NCI-H1105 treated with DMSO at 0.1 percent for 48 hours (cell line): Measurements from ENCODE around the gene PRKN.
"Not testable (repeated sequence)": the region's sequence is repeated elsewhere in the genome, so short reads cannot be mapped to it uniquely, and the experiment has no call there.

Experiments
- DNase-seq: peaks from one replicate; lab custom pipeline; 2025; lab: John Stamatoyannopoulos, UW

The PRKN gene

DNA sequence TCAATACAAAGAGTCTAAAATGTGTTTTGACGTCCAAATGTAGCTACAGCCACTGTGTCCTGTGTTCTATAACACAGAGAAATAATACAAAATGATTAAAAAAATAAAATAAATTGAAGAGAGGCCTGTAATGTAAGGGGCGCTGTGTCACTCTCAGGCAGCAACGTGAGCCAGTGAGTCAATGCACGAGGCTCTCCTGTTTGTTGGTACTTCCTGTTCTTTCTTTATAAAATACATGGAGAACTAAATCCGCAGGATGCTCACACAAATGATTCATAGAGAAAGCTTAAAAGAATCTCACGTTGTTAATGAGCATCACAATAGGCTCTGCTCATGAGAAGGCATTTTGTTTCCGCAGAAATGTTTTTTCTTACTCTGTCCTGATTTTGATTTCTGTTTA is 818.7 kb downstream of the PRKN start:
- DNase-seq, result no peak

DNA sequence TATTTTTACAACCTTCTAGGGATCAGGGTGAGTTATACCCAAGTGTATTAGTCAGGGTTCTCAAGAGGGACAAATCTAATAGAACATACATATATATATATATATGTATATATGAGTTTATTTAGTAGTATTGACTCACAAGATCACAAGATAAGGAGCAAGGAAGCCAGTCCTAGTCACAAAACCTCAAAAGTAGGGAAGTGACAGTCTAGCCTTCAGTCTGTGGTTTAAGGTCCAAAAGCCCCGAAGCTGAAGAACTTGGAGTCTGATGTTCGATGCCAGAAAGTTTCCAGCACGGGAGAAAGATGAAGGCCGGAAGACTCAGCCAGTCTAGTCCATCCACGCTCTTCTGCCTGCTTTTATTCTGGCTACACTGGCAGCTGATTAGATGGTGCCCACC is 821.0 kb downstream of the PRKN start:
- DNase-seq, result no peak

DNA sequence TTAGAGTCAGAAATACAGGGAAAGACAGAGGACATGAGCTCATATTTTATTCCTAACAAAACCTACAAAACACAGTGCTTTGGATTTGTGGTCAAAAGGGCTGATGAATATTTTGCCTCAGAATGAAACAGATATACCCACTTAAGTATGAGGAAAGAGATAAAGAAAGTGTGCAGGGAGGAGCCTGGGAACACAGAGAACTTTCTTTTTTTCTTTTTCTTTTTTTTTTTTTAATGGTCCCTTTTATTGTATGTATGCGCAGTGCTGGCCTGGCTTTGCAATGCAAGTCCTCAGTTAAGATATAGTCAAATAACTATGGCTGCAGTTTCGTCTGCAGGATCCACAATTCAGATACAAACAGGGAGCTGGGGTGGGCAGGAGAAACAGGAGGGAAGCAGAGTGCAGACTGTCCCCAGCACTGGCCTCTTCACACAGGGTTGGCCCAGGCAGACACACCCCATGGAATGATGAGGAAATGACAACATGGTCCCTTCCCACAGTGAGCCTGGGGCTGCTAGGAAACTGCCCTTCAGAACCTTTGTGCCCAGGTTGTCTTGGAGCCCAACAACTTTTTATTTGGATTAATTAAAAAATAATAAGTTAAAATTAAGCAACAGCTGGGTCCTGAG is 823.9 kb downstream of the PRKN start:
- DNase-seq, result no peak

DNA sequence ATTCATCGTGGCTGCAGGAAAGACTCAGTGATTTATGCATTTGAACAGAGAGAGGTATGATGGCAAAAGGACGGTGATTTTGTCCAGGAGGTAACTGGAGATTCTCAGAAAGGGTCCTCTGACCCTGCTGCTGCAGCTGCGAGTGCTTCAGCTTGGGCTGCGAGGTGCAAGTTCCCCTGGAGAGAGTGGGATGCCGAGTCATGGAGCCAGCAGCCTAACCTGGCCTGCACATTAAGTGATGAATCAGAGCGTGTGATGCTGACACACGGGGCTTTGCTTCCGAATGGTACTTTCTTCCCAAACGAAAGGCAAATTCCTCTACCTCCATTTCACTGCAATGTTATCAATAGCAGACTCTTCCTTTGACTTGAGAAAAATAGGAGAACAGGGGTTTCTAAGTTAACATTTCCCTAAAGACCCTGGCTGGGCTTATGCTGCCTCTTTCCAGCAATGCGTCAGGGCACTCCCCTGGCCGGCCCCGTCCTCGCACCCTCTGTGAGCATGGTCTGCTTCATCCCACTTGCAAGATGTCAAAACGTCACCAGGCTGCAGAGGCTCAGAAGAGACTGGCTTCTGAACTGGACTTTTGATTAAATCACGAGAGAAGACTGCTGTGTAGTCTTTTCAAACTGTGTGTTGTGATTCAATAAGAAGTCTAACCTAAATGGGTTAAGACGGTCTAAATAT is 825.7 kb downstream of the PRKN start:
- DNase-seq, result no peak

DNA sequence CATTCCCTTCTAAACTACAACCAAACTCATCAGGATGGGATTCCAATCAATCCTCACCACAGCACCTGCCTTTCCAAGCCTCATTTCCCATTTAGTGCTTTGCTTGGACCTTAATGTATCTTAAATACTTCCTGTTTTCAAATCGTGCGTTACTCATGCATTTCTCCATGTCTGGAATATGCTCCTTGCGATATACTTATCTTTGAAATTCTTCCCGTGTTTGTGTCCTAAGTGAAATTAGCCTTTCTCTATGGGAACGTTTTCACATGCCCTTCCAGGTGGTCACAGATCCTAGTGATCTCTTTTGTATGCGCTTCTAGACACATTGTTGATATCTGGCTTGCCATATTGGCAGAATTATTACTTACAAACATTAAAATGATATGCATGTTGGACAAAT is 833.1 kb downstream of the PRKN start:
- no peak for DNase-seq

DNA sequence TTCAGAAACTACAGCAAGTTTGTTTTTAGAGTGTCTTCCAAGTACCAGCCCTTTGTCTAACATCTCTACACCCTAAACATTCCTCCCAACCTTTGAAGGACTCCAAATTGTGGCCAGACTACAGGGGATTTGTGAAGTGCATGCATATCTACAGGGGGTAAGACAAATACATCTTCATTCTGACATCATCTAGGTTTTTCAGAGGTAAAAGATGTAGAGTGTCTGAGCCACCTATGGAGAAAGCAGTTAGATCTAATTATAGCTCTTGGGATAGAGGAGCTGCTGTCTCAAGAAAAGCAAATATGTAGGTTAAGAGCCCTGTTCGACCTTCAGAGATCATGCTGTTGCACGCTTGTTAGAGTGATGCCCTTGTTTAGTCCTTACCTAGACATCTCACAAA is 836.0 kb downstream of the PRKN start:
- no peak for DNase-seq

DNA sequence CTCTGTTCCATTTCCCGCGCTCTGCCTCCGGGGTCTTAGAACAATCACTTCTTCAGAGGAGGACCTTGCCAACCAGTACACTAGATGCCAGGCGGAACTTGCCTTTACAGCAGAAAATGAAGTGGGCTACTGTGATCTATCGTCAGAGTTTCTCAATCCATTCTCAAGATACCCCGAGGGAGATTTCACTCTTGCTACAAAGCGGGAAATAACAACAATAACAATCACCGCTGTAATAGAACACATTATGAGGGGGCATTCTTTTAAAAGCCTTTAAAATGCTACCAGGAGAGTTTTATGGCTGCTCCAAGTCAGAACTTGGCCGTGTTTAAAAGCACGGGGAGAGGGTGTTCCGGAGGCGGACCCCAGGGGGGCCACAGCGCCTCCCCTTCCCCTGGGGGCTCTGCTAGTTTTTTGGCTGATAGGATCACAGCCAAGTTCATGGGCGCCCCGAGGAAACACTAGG is 836.7 kb downstream of the PRKN start:
- no peak for DNase-seq

DNA sequence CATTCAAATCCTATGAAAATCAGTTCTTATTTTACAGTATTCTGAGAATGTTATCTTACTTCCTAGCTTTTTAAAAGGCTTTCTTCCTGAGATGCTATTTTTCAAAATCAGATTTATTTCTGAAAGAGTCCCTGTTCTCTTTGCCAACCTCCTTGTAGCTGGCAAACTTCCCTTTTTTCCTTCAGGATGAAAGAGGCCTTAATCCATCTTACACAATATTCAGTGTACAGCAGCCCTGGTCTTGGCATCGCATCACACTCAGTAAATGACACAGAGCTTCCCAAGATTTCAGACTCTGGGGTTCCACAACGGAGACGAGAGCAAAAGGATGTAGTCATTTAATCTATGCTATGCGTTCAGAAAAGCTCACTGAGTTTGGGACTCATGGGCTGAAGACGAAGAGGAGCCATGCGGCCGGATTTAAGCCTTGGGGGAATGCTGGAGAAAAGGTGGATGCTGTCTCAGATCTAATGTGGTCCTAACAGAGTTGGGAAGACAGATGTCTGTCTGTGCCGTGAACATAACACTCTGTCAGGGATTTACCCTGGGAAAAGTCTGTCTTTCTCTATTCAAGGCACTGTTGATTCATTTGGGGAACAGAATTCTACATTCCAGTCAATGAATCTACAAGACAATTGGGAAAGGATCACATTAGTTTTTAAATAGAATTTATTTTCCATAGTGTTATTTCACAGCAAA is 837.3 kb downstream of the PRKN start:
- no peak for DNase-seq

DNA sequence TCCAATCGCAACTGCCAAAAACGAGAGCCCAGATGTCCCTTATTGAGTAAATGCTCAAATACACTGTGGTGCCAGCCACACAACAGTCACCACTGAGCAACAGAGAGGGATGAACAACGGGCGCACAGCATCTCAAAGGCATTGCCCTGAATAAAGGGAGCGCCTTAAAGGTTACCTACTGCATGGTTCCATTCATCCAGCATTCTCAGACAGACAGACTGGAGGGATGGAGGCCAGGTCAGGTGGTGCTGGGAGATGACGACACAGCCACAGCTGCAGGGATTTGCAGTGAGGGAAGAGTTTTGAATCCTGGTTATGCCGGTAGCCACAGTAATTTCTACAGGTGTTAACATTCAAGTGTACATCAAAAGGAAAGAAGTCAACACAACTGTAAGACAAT is 838.2 kb downstream of the PRKN start:
- no peak for DNase-seq

DNA sequence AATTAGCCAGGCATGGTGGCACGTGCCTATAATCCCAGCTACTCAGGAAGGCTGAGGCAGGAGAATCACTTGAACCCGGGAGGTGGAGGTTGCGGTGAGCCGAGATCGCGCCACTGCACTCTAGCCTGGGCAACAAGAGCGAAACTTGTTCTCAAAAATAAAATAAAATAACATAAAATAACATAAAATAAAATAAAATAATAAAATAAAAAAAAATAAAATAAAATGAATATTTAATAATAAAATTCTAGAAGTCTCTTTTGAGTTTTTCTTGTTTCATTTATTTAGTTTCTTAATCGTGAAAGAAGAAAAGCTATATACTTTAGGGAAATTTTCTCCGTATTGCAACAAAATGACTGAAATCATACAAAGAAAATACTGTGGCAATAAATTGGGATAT is 841.0 kb downstream of the PRKN start:
- not testable (repeated sequence) for DNase-seq

DNA sequence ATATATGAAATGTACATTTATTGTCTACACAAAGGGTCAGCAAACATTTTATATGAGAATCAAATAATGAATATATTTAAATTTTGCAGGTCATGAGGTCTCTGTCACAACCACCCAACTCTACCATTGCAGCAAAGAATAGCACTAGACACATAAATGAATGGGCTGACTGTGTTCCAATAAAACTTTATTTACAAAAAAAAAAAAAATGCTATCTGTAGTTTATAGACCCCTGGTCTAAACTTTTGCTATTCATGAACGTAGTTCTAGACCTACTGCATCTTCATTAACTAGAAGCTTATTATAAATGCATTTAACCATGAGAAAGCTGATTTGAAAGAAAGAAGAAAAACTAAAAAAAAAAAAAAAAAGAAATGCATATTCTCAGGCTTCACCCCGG is 842.8 kb downstream of the PRKN start:
- DNase-seq, result no peak

DNA sequence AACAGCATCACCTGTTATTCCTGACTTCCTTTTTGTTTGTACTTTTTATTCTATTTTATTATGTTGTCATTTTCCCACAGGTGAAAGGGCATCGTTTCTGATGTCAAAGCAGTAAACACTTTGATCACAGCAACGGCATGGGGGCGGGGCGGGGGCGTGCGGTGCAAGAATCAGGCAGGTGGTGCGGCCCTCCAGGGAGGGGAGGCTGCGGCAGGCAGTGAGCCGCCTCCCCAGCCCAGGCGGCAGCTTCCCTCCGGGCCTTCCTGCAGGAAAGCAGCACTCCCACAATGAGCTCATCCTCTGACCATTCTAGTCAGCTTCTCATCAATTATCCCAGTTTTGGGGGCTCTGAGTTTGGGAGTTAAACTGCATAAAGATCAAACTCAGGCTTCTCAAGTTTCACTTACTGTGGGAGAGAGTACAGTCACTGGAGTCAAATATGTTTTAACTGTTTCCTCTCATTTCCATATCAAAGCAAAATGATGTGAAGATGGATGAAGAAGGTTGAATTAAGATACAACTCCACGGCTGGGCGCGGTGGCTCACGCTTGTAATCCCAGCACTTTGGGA is 845.3 kb downstream of the PRKN start:
- no peak for DNase-seq

DNA sequence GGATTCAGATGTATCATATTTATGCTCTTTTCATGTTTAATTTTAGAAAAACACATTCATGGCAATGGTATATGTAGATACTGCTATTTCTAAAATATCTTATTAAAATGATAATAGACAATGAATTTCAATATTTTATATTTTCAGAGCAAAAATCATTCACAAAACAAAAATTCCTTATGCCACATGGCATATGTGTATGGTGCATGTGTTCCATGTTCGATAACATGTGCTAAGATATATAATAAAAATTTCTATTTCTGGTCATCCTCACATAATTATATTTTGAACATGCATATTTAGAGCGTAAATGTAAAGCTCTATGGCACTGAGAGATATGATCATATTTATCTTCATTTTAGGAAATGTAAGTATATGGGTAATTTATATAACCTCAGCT is 847.5 kb downstream of the PRKN start:
- DNase-seq, result no peak

DNA sequence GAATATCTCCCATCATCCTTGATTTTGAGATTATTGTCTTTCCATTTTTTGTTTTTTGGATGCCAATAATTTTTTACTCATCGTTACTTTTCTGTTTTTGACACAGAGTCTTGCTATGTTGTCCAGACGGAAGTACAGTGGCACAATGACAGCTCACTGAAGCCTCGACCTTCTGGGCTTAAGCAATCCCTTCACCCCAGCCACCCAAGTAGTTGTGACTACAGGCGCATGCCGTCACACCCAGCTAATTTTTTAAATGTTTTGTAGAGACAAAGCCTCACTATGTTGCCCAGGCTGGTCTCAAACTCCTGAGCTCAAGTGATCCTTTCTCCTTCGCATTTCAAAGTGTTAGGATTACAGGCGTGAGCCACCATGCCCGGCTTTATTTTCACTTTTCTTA is 851.3 kb downstream of the PRKN start:
- DNase-seq, result no peak

DNA sequence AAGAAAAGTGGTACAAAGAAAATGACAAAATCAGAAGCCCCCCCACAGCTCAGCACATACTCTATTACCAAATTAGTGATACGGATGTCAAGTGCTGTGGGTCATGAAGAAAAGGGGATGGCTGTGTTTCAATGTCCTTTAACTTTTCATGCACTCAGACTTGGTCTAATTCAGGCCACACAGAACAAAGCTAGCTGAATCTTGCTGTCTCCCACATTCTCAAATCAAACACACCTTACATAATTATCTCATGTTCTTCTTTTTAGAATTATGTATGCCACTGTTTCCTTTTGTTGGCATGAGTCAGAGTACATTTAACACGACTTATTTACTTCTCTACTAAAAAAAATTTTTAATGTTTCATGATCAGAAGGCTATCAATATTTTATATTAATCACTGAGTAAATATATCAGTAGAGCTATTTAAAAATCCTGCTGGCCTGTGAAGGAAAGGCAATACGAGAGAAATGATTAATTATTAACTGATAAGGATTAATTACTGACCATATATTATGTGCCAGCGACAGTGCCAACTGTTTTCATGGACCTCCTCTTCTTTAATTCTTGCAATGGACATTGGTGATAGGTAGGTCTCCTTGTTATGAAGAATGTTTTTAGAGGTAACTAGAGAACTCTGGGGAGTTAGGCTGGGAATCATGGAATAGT is 857.2 kb downstream of the PRKN start:
- no peak for DNase-seq

DNA sequence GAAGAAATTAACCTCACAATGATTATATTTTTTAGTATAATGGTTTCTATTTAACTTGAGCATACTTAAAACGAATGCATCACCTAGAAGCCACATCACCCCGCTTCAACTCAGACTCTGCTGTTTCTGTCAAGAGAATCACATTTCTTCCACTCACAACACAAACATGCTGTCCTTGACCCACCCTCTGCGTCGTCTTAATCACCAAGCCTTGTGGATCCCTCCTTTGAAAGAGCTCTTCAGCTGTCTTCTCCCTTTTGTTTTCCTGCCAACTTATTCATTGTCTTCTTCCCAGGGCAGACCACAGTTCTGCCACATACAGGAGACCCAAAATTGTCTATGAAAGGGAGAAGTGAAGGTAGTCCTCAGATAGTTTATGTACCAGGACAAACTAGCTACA is 858.1 kb downstream of the PRKN start:
- DNase-seq, result no peak

DNA sequence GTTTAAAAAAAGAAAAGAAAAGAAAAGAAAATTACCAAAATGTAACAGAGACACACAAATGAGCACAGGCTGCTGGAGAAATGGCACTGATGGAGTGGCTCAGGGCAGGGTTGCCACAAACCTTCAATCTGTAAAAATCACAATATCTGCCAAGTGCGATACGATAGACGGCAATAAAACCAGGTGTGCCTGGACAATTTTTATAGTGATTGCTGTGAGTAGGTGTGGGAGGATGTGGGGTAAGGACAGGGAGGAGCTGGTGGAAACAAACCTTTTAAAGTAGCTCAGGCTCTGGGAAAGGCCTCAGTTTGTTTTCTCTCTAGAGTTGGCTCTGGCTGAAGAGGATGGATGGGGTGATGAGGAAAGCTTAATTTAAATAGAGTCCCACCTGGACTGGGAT is 861.0 kb downstream of the PRKN start:
- DNase-seq, result no peak

DNA sequence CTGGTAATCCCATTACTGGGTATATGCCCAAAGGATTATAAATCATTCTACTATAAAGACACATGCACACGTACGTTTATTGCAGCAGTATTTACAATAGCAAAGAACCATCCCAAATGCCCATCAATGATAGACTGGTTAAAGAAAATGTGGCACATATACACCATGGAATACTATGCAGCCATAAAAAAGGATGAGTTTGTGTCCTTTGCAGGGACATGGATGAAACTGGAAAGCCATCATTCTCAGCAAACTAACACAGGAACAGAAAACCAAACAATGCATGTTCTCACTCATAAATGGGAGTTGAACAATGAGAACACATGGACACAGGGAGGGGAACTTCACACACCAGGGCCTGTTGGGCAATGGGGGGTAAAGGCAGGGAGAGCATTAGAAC is 866.5 kb downstream of the PRKN start:
- not testable (repeated sequence) for DNase-seq

DNA sequence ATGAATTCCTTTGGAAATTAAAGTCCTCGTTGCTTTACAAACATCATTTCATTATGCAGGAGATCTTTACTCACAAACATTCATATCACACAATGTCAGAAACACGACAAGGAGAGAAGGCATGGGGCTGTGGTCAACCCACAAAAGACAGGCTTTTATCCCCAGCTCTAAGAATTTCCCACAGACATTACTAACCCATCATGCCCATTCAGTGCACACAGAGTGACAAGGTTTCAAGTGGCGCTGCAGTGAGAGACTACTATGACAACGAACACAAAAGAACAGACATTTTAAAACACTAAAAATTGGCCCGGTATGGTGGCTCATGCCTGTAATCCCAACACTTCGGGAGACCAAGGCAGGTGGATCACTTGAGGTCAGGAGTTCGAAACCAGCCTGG is 873.9 kb downstream of the PRKN start:
- DNase-seq, result no peak

DNA sequence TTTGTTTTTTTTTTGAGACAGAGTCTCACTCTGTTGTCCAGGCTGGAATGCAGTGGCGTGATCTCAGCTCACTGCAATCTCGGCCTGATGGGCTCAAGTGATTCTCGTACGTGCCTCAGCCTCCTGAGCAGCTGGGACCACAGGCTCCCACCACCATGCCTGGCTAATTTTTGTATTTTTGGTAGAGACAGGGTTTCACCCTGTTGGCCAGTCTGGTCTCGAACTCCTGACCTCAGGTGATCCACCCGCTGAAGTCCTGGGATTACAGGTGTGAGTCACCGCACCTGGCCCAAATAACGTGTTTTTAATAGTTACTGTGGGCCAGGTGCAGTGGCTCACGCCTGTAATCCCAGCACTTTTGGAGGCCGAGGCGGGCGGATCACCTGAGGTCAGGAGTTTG is 876.1 kb downstream of the PRKN start:
- not testable (repeated sequence) for DNase-seq

DNA sequence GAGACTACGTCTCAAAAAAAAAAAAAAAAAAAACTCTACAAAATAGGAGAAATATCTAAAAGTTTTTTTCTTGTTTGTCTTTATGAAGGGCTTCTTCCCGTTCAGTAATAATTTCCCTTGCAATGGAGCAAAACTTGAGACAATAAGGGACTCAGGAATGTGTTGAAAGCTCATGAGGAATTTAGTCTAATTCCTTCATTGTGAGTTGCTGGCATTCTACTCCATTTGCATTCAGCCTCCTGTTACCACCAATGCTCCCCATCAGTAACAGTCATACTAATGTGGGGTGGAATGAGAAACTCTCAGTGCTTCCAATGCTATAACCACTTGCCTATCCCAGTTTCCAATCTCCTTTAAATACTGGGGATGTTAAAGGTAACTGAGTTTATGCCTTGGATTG is 877.0 kb downstream of the PRKN start:
- no peak for DNase-seq

DNA sequence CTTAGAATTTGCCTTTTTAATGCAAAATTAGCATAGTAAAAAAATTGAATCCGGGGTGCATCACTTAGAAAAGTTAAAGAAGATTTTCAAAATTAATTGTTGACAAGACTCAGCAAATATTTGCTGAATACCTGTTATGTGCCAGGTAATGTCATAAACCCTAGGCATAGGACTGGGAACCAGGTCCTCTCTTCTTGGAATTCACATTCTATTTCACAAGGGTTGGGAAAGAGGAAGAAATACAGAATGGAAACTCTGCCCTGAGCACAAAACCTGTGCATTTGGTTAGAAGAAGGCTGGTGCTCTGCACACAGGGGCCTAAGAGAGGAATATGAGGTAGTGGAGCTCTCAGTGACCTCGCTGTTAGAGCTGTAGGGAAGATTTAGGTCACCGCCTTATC is 879.9 kb downstream of the PRKN start:
- DNase-seq, result no peak

DNA sequence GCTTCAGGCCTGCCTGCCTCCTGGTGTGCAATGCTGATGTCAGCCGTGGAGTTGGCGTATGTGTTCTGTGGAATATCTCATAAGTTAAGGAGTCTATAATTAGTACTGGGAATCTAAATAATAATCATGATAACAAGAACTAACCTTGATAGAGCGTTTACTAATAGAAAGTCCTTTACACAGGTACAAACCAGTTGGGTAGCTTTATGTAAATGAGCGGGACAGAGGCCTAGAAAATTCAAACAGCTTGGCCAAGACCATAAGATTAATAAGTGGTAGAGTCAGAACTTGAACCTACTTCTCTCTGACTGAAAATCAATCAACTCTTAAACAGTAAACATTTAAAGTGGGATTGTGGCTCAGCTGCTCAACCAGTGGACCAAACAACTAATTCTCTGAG is 882.8 kb downstream of the PRKN start:
- DNase-seq, result no peak
